GM10266 (cell line): ENCODE results near the gene AREG.

Experiments used
- DNase-seq: peaks from one replicate; pipeline ENCODE4 v3.0.0; 2012; ENCODE audit errors: extremely low spot score
- TF ChIP-seq, protein P1 (sequence below): IDR thresholded peaks from 2 replicates; pipeline ENCODE4 v1.5.1; 2012; ENCODE audit warnings: mild to moderate bottlenecking, low read depth; ENCODE audit not compliant: control insufficient read depth, insufficient read depth; ENCODE audit errors: missing control alignments

Gene AREG

DNA sequence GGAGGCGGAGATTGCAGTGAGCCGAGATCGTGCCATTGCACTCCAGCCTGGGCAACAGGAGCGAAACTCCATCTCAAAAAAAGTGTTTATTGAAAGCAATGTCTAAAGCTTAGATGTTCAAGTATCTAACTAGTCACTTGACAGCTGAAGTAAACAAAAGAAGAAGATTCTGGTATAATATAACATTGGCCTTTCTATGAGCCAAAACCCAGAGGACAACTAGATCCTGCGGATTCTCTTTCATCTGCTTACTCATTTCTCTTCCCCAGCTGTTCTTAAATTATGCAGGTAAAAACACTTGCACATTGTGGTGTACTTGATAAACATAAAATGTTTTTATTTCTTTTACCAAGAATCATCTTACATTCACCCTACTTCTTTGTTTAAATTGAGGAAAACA, 24.1 kb upstream of the AREG start:
- TF ChIP-seq, protein P1, sequence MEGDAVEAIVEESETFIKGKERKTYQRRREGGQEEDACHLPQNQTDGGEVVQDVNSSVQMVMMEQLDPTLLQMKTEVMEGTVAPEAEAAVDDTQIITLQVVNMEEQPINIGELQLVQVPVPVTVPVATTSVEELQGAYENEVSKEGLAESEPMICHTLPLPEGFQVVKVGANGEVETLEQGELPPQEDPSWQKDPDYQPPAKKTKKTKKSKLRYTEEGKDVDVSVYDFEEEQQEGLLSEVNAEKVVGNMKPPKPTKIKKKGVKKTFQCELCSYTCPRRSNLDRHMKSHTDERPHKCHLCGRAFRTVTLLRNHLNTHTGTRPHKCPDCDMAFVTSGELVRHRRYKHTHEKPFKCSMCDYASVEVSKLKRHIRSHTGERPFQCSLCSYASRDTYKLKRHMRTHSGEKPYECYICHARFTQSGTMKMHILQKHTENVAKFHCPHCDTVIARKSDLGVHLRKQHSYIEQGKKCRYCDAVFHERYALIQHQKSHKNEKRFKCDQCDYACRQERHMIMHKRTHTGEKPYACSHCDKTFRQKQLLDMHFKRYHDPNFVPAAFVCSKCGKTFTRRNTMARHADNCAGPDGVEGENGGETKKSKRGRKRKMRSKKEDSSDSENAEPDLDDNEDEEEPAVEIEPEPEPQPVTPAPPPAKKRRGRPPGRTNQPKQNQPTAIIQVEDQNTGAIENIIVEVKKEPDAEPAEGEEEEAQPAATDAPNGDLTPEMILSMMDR: no peak

DNA sequence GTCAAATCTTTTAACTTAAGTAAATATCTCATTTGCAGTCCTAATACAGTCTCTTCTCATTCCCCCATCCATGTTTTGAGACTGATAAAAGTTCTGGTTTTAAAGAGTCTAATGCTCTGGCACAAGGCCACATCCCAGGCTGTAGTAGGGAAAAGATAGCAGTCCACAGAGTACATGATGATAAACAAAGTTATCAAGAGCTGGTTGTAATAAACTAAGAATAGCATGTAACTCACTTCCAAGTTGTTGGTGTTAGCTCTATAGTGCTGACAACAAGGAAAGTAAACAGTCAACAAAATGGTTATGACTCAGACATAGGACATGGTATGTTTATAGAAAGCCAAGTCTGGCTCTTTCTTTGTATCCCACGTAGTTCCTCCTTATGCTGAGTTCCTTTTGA, 21.8 kb upstream of the AREG start:
- DNase-seq: no peak
- TF ChIP-seq, protein P1: no peak

More for the DNA sequence above, 24.1 kb upstream of the AREG start:
- DNase-seq: no peak

DNA sequence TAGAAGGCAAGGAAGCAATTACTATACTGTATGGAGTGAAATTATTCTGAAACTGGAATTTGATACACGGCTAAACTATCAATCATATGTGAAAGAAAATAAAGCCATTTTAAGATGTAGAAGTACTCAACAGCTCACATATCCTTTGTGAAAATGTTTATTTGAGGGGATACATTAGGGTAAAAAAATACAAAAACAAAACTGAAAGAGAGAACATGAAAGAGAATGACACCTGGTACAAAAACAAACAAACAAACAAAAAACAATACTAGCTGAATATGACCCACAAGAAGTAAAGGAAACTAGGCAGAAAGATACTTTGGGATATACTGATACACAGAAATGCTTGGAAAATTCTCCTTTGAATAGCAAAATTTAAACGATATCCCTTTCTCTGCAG, 20.8 kb upstream of the AREG start:
- DNase-seq: no peak
- TF ChIP-seq, protein P1: no peak

DNA sequence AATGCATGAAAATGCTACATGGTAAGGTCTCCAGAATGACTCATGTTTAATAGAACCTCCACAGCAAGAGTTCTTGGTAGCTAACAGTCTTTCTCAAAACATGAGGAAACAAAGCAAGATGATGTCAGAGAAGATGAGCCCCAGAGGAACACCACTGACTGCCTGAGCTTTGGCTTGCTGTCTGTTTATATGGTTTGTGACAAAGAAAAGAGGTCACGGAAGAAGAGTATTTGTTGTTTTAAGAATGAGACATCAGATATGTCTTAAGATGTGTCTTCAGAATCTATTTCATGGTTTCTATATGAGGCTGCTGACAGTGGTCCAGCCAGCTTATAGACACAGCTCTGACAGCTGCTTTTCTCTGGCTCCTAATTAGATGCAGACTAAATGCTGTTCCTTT, 18.8 kb upstream of the AREG start:
- TF ChIP-seq, protein P1: no peak
- no peak for DNase-seq

DNA sequence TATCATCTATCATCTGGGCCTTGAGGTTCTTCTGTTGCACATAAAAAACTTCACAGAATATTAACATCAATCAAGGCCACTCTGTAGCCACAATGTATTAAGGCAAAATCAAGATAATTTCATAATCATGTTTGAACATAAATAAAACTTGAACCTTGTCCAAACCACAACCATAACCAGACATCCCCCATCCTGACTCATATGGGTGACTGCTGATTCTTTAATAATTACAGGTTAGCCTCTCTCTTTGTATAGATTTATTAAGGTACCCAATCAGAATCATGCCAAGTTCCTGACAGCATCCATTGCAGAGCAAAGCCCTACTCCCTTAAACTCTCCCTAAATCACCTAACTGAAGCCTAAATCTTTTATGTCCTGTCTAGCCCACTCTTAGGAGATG, 16.7 kb upstream of the AREG start:
- no peak for DNase-seq
- TF ChIP-seq, protein P1: no peak

DNA sequence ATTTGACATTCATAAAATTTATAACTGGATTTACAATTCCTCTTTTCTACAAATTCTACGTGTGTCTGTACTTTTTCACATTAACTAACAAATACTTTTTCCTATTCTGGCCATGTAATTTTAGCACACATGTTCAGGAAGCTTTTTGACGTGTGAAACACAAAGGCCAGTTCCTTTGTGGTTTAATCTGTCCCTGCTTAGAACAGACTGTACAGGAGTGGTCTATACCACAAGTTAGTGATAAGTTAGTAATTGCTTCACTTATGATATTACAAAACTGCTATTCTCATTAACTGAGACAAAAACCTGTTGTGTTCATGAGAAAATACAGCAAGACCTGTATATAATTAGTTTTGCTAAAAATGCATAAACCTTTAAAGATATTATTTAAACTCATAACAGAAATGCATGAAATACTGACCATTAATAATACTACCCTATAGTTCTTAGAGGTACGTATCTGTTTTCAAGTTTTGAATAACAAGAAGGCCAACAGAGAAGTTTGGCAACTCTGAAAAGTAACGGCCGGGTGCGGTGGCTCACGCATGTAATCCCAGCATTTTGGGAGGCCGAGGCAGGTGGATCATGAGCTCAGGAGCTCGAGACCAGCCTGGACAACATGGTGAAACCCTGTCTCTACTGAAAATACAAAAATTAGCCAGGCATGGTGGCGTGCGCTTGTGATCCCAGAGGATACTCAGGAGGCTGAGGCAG, 13.7 kb upstream of the AREG start:
- TF ChIP-seq, protein P1: no peak
- DNase-seq: no peak

DNA sequence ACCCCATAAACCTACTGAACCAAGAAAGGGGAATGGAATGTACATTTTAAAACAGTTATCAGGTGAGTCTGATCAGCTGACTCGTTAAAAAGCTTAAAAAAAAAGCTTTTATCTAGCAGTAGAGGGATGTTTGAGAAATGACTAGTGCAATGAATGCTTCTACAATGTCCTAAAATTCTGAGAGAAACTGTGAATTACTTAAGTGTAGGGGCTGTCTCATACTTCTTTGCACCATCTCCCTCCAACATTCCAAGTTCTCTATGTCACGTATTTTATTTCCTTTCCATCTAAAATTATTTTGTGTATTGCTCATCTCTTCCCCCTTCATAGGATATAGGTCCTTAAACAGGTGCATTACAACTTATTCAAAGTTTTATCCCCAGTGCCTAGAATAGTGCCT, 11.9 kb upstream of the AREG start:
- no peak for DNase-seq
- TF ChIP-seq, protein P1: no peak
